ENCODE data around the gene GTF2F2.

- TF ChIP-seq POLR2A (IDR thresholded peaks at IDR 0.05) (no peak), EP300 (IDR thresholded peaks at IDR 0.05) (no peak)
Observed at GRCh38 chr13:45276913-45277312, 156.6 kb downstream of the GTF2F2 start.
